KOPT-K1 (cell line): ENCODE data around the gene CDYL.
A peak's percentile ranks its signal among the peaks of the same experiment; 100 is the strongest.
"Not testable (repeated sequence)": the region's sequence is repeated elsewhere in the genome, so short reads cannot be mapped to it uniquely, and the experiment has no call there.

ENCODE experiments used
- H3K27ac ChIP-seq: fragments of 200-600 bp; sonication (generic); 2 replicates; pipeline ENCODE4 v1.5.1; 2016; ENCODE audit warnings: antibody characterized with exemption, mild to moderate bottlenecking, low read depth, low read length; ENCODE audit not compliant: poor library complexity, severe bottlenecking
- H3K36me3 ChIP-seq: fragments of 200-600 bp; sonication (generic); 2 replicates; pipeline ENCODE4 v1.5.1; 2017; ENCODE audit warnings: antibody characterized with exemption, mild to moderate bottlenecking, low read length, moderate library complexity; ENCODE audit not compliant: insufficient read depth
- H3K9me3 ChIP-seq: fragments of 200-600 bp; sonication (generic); 2 replicates; pipeline ENCODE4 v1.5.1; 2017; ENCODE audit warnings: antibody characterized with exemption, low read length, mild to moderate bottlenecking; ENCODE audit not compliant: insufficient read depth, poor library complexity, severe bottlenecking

Gene CDYL

GRCh38 chr6:4981761-4982160 is 205.6 kb downstream of the CDYL start:
- H3K36me3 ChIP-seq: no peaks in the 10 kb centered on the region
- peaks cover 27% of the 10 kb centered on the region for H3K9me3 ChIP-seq
- no peak overlapping the region for H3K27ac ChIP-seq

GRCh38 chr6:4983322-4983721 is 207.1 kb downstream of the CDYL start:
- H3K36me3 ChIP-seq: no peaks in the 10 kb centered on the region
- no peak overlapping the region for H3K27ac ChIP-seq
- peaks cover 21% of the 10 kb centered on the region for H3K9me3 ChIP-seq

- Histone ChIP-seq H3K36me3 (0 out of 2 replicates have a peak, but pooled peaks cover 4% of the 10 kb centered on the region), H3K27ac (no peak overlapping the region), H3K9me3 (no peaks in the 10 kb centered on the region)
Observed at GRCh38 chr6:4986999-4987398, 210.8 kb downstream of the CDYL start.

- Histone ChIP-seq H3K36me3 (0 out of 2 replicates have a peak, but pooled peaks cover 4% of the 10 kb centered on the region), H3K27ac (no peak overlapping the region), H3K9me3 (no peaks in the 10 kb centered on the region)
Observed at GRCh38 chr6:4987432-4987831, 211.2 kb downstream of the CDYL start.

- Histone ChIP-seq H3K9me3 (no peaks in the 10 kb centered on the region), H3K27ac (no peak overlapping the region), H3K36me3 (peaks cover 47% of the 10 kb centered on the region)
Observed at GRCh38 chr6:4994741-4995140, 218.5 kb downstream of the CDYL start.

- peaks cover 59% of the 10 kb centered on the region for H3K36me3 ChIP-seq
- H3K27ac ChIP-seq: no peak overlapping the region
- H3K9me3 ChIP-seq: no peaks in the 10 kb centered on the region
Observed at GRCh38 chr6:4997862-4998261, 221.7 kb downstream of the CDYL start.

GRCh38 chr6:4999586-4999985 is 223.4 kb downstream of the CDYL start:
- H3K27ac ChIP-seq: no peak overlapping the region
- no peaks in the 10 kb centered on the region for H3K9me3 ChIP-seq
- H3K36me3 ChIP-seq: peaks cover 56% of the 10 kb centered on the region

GRCh38 chr6:5003604-5004372 is 227.6 kb downstream of the CDYL start, which contains the start of gene RPP40:
Gene RPP40 (minus strand): TSS chr6:5004037. CDS start chr6:5004002, 35 bp downstream.
- Histone ChIP-seq H3K9me3 (no peaks in the 10 kb centered on the region), H3K36me3 (peaks cover 25% of the 10 kb centered on the region), H3K27ac (peak within 1 kb of the TSS; percentile 79)

- H3K9me3 ChIP-seq: no peaks in the 10 kb centered on the region
- peak overlapping the region; percentile 79 for H3K27ac ChIP-seq
- peaks cover 18% of the 10 kb centered on the region for H3K36me3 ChIP-seq
Observed at GRCh38 chr6:5004373-5005037, 228.3 kb downstream of the CDYL start.

GRCh38 chr6:5005038-5005433 is 228.8 kb downstream of the CDYL start:
- peaks cover 16% of the 10 kb centered on the region for H3K36me3 ChIP-seq
- H3K9me3 ChIP-seq, H3K27ac ChIP-seq: not testable (repeated sequence)
